Breast epithelium (tissue), 4 donors: ENCODE measurements around the gene GATB. TPM values are rescaled to one million over a fixed set of nuclear protein-coding genes. Genes with fewer than 3 reads are reported as not detected.

ENCODE experiments used
- DNase-seq, 2 donors: peaks; one replicate each; pipeline ENCODE4 v3.0.0-alpha.2; 2019; ENCODE audit warnings: low spot score in 2 of 2
- H3K27ac ChIP-seq, 2 donors: fragments of 200-600 bp; sonication (generic) in 1 of 2; one replicate each; pipeline ENCODE4 v1.5.1; 2016 to 2019; ENCODE audit warnings: mild to moderate bottlenecking in 1 of 2
- H3K27me3 ChIP-seq, 2 donors: fragments of 200-600 bp; sonication (generic) in 1 of 2; one replicate each; pipeline versions ENCODE4 v1.5.1 to v1.6.0; 2017 to 2019; ENCODE audit warnings: control low read depth in 1 of 2, mild to moderate bottlenecking in 1 of 2
- H3K36me3 ChIP-seq: fragments of 200-600 bp; one replicate; pipeline ENCODE4 v1.5.1; 2019
- H3K4me1 ChIP-seq, 2 donors: fragments of 200-600 bp; sonication (generic); one replicate each; pipeline ENCODE4 v1.5.1; 2016 to 2019; ENCODE audit warnings: control low read depth in 1 of 2
- H3K4me3 ChIP-seq, 3 donors: fragments of 200-600 bp; sonication (generic); 1 replicate in 2 of 3; 2 replicates in 1 of 3; pipeline ENCODE4 v1.5.1; 2016 to 2019; ENCODE audit warnings: mild to moderate bottlenecking in 3 of 3, moderate library complexity in 2 of 3
- H3K9me3 ChIP-seq, 2 donors: fragments of 200-600 bp; sonication (generic) in 1 of 2; one replicate each; pipeline ENCODE4 v1.5.1; 2016 to 2019; ENCODE audit warnings: control low read depth in 1 of 2
- CTCF ChIP-seq, 3 donors: fragments of 450-650 bp; IDR thresholded peaks; one replicate each; pipeline ENCODE4 v1.5.1; 2016 to 2017; ENCODE audit warnings: antibody characterized with exemption in 3 of 3, mild to moderate bottlenecking in 3 of 3, moderate library complexity in 3 of 3
- POLR2A ChIP-seq: fragments of 450-650 bp; IDR thresholded peaks from one replicate; pipeline ENCODE4 v1.6.1; 2016; ENCODE audit warnings: antibody characterized with exemption, mild to moderate bottlenecking, moderate library complexity
- POLR2AphosphoS5 ChIP-seq, 3 donors: sonication (generic); formaldehyde crosslinking; IDR thresholded peaks; one replicate each; pipeline ENCODE4 v1.6.1; 2017; ENCODE audit warnings: antibody characterized with exemption in 3 of 3
- intact Hi-C: fragments of 100-400 bp; cut with DNase I; formaldehyde crosslinking; loops from one replicate; pipeline ENCODE4 v1.15.1; 2023; ENCODE audit warnings: low total_unique reads
- total RNA-seq, 3 donors: library from RNA; depleted of rRNA; stranded (reverse); fragments of >200 nt; gene quantifications; one replicate each; pipeline ENCODE4 v1.1.0, GENCODE V29; 2016

The GATB gene
- total RNA-seq, 3 donors from 2014 or later: 12.8 to 26.6 (median 20.6) TPM

- peak overlapping the region in 1 of 2 donors; percentile 62 for H3K27ac ChIP-seq
- no peaks in the 10 kb centered on the region for H3K9me3 ChIP-seq
- no peaks in the 10 kb centered on the region for H3K36me3 ChIP-seq
- H3K4me3 ChIP-seq: no peak overlapping the region
- no peaks in the 10 kb centered on the region for H3K27me3 ChIP-seq
- intact Hi-C loops: no loop called here
- H3K4me1 ChIP-seq: no peaks in the 10 kb centered on the region
- DNase-seq: no peak
- TF ChIP-seq CTCF (IDR thresholded peaks at IDR 0.05): no peak
- no peak for TF ChIP-seq POLR2A
- TF ChIP-seq POLR2AphosphoS5 (IDR thresholded peaks at IDR 0.05): no peak
Measured at GRCh38 chr4:151692821-151693673, 67.8 kb downstream of the GATB start.

GRCh38 chr4:151692443-151692782 lies 68.4 kb downstream of the GATB start:
- no peak for TF ChIP-seq POLR2AphosphoS5 (IDR thresholded peaks at IDR 0.05)
- TF ChIP-seq CTCF (IDR thresholded peaks at IDR 0.05): no peak
- no peak for TF ChIP-seq POLR2A
- H3K27ac ChIP-seq: peak overlapping the region in 1 of 2 donors; percentile 62
- intact Hi-C loops: no loop called here

GRCh38 chr4:151691639-151692442 lies 69.0 kb downstream of the GATB start:
- H3K4me3 ChIP-seq: no peak overlapping the region
- intact Hi-C loops: no loop called here
- no peak for DNase-seq
- H3K36me3 ChIP-seq: no peaks in the 10 kb centered on the region
- H3K27ac ChIP-seq: peak overlapping the region; percentile 15 to 62
- H3K9me3 ChIP-seq: no peaks in the 10 kb centered on the region
- no peak for TF ChIP-seq POLR2A
- no peak for TF ChIP-seq CTCF (IDR thresholded peaks at IDR 0.05)
- H3K27me3 ChIP-seq: no peaks in the 10 kb centered on the region
- no peaks in the 10 kb centered on the region for H3K4me1 ChIP-seq

More at GRCh38 chr4:151692443-151692782, 68.4 kb downstream of the GATB start:
- Histone ChIP-seq H3K4me1 (no peaks in the 10 kb centered on the region), H3K36me3 (no peaks in the 10 kb centered on the region), H3K4me3 (no peak overlapping the region), H3K27me3 (no peaks in the 10 kb centered on the region), H3K9me3 (no peaks in the 10 kb centered on the region)
- no peak for DNase-seq

GRCh38 chr4:151690876-151691275 lies 69.9 kb downstream of the GATB start:
- H3K4me1 ChIP-seq: no peaks in the 10 kb centered on the region

More at GRCh38 chr4:151690876-151691275, 69.9 kb downstream of the GATB start:
- H3K4me3 ChIP-seq: no peak overlapping the region
- no peaks in the 10 kb centered on the region for H3K27me3 ChIP-seq
- TF ChIP-seq CTCF (IDR thresholded peaks at IDR 0.05) (no peak), POLR2A (no peak), POLR2AphosphoS5 (IDR thresholded peaks at IDR 0.05) (no peak)
- H3K9me3 ChIP-seq: no peaks in the 10 kb centered on the region
- intact Hi-C loops: no loop called here
- DNase-seq: no peak
- no peaks in the 10 kb centered on the region for H3K36me3 ChIP-seq
- H3K27ac ChIP-seq: no peak overlapping the region
